Activated T-helper 17 cell treated with anti-CD3 and anti-CD28 coated beads, Interleukin-2, amount 50 U/mL, for 72 hours (primary cell): ENCODE data around the gene HSBP1L1. TPM values are rescaled to one million over a fixed set of nuclear protein-coding genes. Genes with fewer than 3 reads are reported as not detected.
"Not testable (repeated sequence)": the region's sequence is repeated elsewhere in the genome, so short reads cannot be mapped to it uniquely, and the experiment has no call there.

Experiments used
- ATAC-seq: fragments of 150-1000 bp; cut with Tn5 transposase; replicated peaks from 2 replicates; pipeline ENCODE4 v1.10.0; 2021; ENCODE audit warnings: mild to moderate bottlenecking, moderate library complexity
- H3K27ac Mint-ChIP-seq: one replicate; pipeline ENCODE4 v1.8.0; 2022; ENCODE audit warnings: mixed read lengths
- H3K27me3 Mint-ChIP-seq: one replicate; pipeline ENCODE4 v1.8.0; 2022; ENCODE audit warnings: mixed read lengths
- H3K36me3 Mint-ChIP-seq: one replicate; pipeline ENCODE4 v1.8.0; 2022; ENCODE audit warnings: low read depth, mild to moderate bottlenecking, mixed read lengths
- H3K4me1 Mint-ChIP-seq: one replicate; pipeline ENCODE4 v1.8.0; 2022; ENCODE audit warnings: mixed read lengths
- H3K4me3 Mint-ChIP-seq: one replicate; pipeline ENCODE4 v1.8.0; 2022; ENCODE audit warnings: mild to moderate bottlenecking, mixed read lengths
- H3K9me3 Mint-ChIP-seq: one replicate; pipeline ENCODE4 v1.8.0; 2022; ENCODE audit warnings: mixed read lengths
- total RNA-seq, 2 donors: library from RNA; stranded (reverse); gene quantifications; one replicate each; pipeline ENCODE4 v1.2.3, GENCODE V29; 2022

HSBP1L1 gene
- total RNA-seq, 2 donors from 2014 or later = 2.7 to 9.2 TPM

DNA sequence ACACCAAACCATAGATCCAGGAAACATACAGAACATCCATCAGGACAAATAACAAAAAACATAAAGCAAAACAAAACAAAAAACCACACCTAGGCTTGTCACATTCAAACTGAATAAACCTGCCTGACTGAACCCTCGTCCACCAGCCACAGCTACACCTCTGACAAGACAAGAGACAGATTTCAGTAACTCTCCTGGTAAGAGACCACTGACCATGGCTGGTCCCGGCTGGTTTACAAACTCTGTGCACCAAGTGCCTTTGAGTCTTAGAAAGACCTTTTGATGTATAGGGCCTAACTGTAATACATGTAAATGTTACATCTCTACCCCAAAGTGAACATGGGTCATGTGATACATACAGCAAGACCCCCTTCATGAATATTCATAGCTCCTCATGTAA, 8.2 kb upstream of the HSBP1L1 start:
- no peak overlapping the region for H3K27ac Mint-ChIP-seq
- H3K36me3 Mint-ChIP-seq = no peaks in the 10 kb centered on the region
- peaks cover 8% of the 10 kb centered on the region for H3K4me1 Mint-ChIP-seq
- no peaks in the 10 kb centered on the region for H3K27me3 Mint-ChIP-seq
- no peaks in the 10 kb centered on the region for H3K9me3 Mint-ChIP-seq
- ATAC-seq = no peak
- H3K4me3 Mint-ChIP-seq = no peak overlapping the region

DNA sequence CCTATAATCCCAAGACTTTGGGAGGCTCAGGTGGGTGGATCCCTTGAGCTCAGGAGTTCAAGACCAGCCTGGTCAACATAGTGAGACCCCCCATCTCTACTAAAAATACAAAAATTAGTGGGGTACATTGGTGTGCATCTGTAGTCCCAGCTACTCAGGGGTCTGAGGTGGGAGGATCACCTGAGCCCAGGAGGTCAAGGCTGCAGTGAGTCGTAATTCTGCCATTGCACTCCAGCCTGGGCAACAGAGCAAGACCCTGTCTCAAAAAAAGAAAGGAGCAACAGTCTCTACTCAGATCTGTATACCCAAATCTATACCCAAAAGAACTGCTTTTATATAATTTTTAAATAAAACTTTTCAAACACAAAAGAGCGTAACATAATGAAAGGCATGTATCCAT, 5.5 kb upstream of the HSBP1L1 start:
- Mint-ChIP-seq H3K27me3 (peaks cover 3% of the 10 kb centered on the region), H3K9me3 (no peaks in the 10 kb centered on the region), H3K36me3 (no peaks in the 10 kb centered on the region), H3K27ac (no peak overlapping the region), H3K4me3 (no peak overlapping the region), H3K4me1 (peaks cover 16% of the 10 kb centered on the region)
- ATAC-seq = no peak

DNA sequence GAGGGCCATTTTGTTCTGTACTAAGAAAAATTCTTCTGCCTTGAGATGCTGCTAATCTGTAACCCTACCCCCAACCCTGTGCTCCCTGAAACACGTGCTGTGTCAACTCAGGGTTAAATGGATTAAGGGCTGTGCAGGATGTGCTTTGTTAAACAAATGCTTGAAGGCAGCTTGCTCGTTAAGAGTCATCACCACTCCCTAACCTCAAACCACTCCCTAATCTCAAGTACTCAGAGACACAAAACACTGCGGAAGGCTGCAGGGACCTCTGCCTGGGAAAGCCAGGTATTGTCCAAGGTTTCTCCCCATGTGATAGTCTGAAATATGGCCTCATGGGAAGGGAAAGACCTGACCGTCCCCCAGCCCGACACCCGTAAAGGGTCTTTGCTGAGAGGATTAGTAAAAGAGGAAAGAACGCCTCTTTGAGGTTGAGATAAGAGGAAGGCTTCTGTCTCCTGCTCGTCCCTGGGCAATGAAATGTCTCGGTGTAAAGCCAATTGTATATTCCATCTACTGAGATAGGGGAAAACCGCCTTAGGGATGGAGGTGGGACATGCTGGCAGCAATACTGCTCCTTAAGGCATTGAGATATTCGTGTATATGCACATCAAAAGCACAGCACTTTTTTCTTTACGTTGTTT, 4.2 kb upstream of the HSBP1L1 start:
- Mint-ChIP-seq H3K4me3 (peak overlapping the region; percentile 26), H3K4me1 (peaks cover 10% of the 10 kb centered on the region)
- not testable (repeated sequence) for H3K9me3 Mint-ChIP-seq, H3K27ac Mint-ChIP-seq, H3K27me3 Mint-ChIP-seq, ATAC-seq, H3K36me3 Mint-ChIP-seq

DNA sequence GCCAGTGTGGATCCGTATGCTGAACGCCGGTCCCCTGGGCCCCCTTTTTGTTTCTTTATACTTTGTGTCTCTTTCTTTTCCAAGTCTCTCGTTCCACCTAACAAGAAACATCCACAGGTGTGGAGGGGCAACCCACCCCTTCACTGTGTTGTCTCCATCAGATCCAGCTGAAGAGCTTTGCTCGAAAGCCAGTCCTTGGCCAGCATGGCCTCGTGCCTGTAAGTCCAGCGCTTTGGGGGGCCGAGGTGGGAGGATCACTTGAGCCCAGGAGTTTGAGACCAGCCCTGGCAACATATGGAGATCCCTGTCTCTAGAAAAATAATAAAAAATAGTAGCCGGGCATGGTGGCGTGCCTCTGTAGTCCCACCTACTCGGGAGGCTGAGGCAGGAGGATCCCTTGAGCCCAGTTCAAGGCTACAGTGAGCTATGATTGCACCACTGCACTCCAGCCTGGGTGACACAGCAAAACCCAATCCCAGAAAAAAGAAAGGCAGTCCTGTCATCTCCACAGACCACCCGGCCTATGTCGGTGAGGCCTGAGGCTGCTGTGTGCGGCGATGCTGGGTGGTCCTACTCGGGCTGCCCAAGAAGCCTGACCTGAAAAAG, 3.4 kb upstream of the HSBP1L1 start:
- ATAC-seq = no peak
- Mint-ChIP-seq H3K9me3 (no peaks in the 10 kb centered on the region), H3K27ac (no peak overlapping the region), H3K27me3 (peaks cover 3% of the 10 kb centered on the region), H3K4me3 (peak overlapping the region; percentile 26), H3K36me3 (no peaks in the 10 kb centered on the region), H3K4me1 (peaks cover 10% of the 10 kb centered on the region)

DNA sequence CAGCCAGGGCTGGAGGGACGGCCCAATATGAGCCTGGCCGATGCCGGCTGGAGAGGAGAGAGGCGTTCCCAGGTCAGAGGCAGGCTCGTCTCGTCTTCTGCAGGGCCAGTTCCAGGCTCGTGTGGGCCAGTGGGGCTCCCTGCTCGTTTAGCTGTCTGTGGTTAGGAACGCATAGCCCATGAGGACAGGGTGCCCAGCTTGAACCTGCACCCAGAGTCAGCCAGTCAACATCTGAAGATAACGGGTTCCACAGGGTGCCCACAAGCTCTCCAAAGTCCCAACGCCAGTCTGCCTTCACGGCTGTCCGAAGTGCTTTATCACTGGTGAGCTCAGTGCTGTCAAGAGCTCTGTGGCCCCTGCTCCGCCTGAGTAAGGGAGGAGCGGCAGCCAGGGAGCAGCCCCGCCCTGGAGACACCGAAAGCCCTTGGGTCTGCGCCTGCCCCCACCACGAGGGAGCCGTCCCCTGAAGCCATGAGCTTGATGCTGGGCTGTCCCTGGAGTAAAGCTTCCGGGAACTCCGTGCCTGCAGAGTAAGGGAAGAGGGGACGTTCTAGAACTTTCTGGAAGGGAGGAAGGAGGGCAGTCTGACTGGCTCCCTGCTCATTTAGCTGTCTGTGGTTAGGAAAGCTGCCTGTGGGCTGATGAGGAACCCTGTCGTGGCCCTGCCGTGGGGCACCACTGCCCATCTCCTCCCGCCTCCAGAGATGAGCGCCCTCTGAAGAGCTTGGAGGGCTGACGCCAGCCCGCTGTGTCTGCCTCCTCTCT, 2.7 kb upstream of the HSBP1L1 start:
- Mint-ChIP-seq H3K4me3 (no peak overlapping the region), H3K27me3 (peaks cover 3% of the 10 kb centered on the region), H3K4me1 (peaks cover 10% of the 10 kb centered on the region), H3K9me3 (no peaks in the 10 kb centered on the region), H3K36me3 (no peaks in the 10 kb centered on the region), H3K27ac (no peak overlapping the region)
- ATAC-seq = no peak

DNA sequence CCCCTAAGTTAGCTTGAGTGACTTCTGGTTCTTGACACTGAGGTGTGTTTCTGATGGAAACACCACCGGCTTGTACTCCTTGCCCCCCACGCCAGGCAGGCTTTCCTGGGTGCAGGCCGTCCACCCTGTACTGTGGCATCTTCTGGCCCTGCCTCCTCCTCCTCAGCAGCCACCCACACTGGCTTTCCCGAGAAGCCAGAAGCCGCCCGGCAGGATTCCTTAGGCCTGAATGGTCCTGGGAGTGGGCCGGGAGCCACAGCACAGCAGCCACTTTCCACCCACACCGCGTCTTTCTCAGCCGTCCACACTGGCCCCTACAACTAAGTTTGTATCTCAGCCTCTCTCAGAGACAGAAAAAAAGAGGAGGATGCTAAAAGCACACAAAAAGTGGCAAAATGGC, 2.1 kb upstream of the HSBP1L1 start:
- no peak for ATAC-seq
- no peaks in the 10 kb centered on the region for H3K36me3 Mint-ChIP-seq
- H3K9me3 Mint-ChIP-seq = no peaks in the 10 kb centered on the region
- H3K27me3 Mint-ChIP-seq = peaks cover 3% of the 10 kb centered on the region
- peak overlapping the region; percentile 76 for H3K4me3 Mint-ChIP-seq
- H3K27ac Mint-ChIP-seq = peak overlapping the region; percentile 75
- H3K4me1 Mint-ChIP-seq = peaks cover 10% of the 10 kb centered on the region

DNA sequence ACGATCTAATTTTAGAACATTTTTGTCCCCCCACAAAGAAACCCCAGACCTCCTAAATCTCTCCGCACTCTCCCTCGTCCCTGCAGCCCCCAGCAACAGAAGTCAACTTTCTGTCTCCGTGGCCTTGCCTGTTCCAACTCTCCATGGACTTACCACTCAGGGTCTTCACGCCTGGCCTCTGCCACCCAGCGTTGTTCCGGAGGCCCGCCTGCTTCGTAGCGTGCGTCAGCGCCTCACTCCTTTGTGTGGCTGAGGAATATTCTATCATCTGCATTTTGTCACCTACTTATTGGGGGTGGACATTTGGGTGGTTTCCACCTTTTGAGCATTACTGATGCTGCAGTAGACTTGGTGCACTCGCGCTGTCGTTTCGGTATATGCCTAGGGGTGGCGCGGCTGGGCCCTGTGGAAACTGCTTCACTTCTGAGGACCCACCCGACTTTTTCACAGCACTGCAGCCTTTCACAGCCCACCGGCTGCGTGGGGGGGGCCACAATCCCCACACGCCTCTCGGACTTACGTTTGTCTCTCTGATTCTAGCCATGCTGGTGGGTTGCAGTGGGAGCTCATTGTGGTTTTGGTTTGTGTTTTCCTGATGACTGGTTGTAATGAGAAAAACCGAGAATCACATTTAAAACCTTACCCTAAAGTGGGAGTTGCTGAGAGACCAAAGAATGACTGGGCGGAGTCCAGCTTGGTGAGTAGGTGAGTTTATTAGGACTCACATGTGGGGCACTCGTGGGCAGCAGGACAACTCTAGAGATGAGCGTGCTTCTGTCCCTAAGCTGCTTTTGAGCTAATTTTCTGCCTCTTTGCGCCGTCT, 1.4 kb upstream of the HSBP1L1 start:
- Mint-ChIP-seq H3K4me3 (peak overlapping the region; percentile 76), H3K9me3 (no peaks in the 10 kb centered on the region), H3K4me1 (peaks cover 10% of the 10 kb centered on the region), H3K27ac (peak overlapping the region; percentile 75), H3K36me3 (no peaks in the 10 kb centered on the region), H3K27me3 (peaks cover 3% of the 10 kb centered on the region)
- ATAC-seq = peak; percentile 87

DNA sequence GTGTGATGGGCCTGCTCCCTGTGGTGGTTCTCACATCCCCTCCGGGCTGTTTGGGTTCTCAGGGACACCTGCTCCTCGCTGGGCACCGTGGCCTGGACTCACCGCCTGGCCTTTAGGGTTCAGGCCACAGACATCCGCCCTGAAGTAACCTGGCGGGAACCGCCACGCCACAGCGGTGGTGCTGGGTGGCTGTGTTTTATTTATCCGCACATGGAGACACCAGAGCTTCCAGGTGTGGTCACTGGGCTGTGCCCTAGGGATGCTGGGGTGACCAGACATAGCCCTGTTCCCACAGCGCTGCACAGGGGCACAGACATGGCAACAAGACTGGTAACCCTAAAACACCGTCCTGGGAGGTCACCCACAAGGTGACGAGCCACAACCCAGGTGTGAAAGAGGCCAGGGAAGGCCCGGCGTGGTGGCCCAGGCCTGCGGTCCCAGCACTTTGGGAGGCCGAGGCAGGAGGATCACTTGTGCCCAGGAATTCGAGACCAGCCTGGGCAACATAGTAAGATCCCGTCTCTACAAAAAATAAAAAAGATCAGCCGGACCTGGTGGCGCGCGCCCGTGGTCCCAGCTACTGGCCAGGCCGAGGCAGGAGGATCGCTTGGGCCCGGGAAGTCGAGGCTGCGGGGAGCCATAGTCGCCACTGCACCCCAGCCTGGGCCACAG, 649 bp upstream of the HSBP1L1 start:
- H3K4me1 Mint-ChIP-seq = peaks cover 10% of the 10 kb centered on the region
- H3K9me3 Mint-ChIP-seq = no peaks in the 10 kb centered on the region
- H3K4me3 Mint-ChIP-seq = peak overlapping the region; percentile 76
- H3K36me3 Mint-ChIP-seq = no peaks in the 10 kb centered on the region
- ATAC-seq = peak; percentile 1
- H3K27ac Mint-ChIP-seq = peak overlapping the region; percentile 75
- peaks cover 3% of the 10 kb centered on the region for H3K27me3 Mint-ChIP-seq

DNA sequence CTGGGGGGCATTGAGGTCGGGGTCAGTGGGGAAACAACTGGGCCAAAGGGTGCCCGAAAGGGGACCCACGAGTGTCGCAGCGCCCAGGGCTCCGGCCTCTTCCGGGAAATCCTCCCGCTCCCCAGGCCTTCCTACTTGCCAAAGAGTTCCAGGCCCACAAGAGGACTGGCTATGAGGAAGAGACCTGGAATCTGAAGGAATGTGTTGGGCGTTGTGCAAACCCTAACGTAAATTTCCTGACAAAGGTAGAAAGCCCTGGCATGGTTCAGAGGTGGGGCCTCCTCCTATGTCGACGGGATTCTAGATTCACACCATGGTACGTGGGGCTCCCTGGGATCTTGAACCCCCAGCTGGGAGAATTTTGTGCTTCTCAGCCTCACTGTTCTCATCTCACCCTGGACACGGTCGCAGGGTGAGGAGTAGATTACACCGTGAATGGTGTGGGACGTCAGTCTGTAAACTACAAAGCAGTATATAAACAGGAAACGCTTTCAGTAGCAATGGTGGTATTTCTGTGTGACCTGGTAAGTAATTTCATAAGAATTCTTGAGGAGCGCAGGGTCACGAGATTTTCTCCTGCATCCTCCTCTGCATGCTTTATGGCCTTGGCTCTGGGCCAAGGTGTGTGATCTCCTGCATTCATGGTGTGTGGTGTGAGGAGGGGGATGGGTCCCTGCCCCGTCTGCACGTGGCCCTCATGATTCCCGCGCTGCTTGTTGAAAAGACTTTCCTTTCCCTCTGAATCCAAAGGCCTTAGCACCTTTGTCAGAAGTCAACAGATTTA, 868 bp downstream of the HSBP1L1 start:
- peak overlapping the region; percentile 73 for H3K4me3 Mint-ChIP-seq
- H3K27me3 Mint-ChIP-seq = peaks cover 3% of the 10 kb centered on the region
- peaks cover 10% of the 10 kb centered on the region for H3K4me1 Mint-ChIP-seq
- no peak for ATAC-seq
- peak overlapping the region; percentile 61 for H3K27ac Mint-ChIP-seq
- no peaks in the 10 kb centered on the region for H3K9me3 Mint-ChIP-seq
- H3K36me3 Mint-ChIP-seq = peaks cover 2% of the 10 kb centered on the region

DNA sequence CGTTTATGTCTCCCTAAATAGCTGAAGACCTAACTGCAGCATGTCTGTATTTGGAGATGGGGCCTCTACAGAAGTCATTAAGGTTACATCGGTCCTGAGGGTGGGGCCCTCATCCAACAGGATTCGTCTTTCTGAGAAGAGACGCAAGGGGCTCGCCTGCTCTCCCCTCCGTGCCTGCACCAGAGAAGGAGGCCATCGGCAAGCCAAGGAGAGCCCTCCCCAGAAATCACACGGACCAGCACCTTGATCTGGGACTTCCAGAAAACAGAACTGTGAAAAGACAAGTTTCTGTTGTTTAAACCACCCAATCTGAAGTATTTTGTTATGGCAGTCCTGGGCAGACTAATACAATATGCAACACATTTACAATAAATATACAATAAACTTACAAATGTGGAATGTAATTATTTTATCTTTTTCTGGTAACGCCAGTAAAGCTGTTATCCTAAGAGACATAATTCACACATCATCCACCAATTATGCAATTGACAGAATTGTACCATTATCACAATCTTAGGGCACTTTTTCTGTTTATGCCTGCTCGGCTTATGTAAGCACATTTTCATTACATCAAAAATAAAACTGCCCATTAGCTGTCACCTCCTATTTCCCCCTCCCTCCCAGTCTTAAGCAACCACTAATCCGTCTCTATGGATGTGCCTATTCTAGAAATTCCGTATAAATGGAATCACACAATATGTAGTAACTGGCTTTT, 6.1 kb downstream of the HSBP1L1 start:
- H3K27me3 Mint-ChIP-seq = no peaks in the 10 kb centered on the region
- H3K9me3 Mint-ChIP-seq = no peaks in the 10 kb centered on the region
- H3K36me3 Mint-ChIP-seq = peaks cover 54% of the 10 kb centered on the region
- no peak overlapping the region for H3K27ac Mint-ChIP-seq
- no peak overlapping the region for H3K4me3 Mint-ChIP-seq
- peaks cover 4% of the 10 kb centered on the region for H3K4me1 Mint-ChIP-seq
- ATAC-seq = no peak

DNA sequence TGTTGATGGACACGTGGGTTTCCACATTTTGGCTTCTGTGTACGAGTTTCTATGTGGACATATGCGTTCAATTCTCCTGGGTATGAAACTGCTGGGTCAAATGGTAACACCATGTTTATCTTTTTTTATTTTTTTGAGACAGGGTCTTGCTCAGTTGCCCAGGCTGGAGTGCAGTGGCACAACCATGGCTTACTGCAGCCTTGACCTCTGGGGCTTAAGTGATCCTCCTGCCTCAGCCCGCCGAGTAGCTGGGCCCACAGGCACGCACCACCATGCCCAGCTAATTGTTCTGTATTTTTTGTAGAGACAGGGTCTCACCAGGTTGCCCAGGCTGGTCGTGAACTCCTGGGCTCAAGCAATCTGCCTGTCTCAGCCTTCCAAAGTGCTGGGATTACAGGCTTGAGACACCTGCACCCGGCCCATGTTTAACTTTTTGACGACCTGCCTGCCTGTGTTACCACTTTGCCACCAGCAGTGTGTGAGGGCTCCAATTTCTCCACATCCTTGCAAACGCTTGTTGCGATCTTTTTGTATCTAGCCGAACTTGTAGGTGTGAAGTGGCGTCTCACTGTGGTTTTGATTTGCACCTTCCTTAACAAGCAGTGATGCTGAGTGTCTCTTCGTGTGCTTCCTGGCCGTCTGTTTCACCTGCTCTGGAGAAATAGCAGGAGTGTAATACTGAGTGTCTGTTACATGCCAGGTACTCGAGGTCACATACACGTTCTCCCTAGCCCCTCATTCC, 6.9 kb downstream of the HSBP1L1 start:
- no peak overlapping the region for H3K27ac Mint-ChIP-seq
- no peaks in the 10 kb centered on the region for H3K27me3 Mint-ChIP-seq
- H3K36me3 Mint-ChIP-seq = peaks cover 62% of the 10 kb centered on the region
- no peak overlapping the region for H3K4me3 Mint-ChIP-seq
- H3K9me3 Mint-ChIP-seq = no peaks in the 10 kb centered on the region
- ATAC-seq = no peak
- H3K4me1 Mint-ChIP-seq = peaks cover 4% of the 10 kb centered on the region

DNA sequence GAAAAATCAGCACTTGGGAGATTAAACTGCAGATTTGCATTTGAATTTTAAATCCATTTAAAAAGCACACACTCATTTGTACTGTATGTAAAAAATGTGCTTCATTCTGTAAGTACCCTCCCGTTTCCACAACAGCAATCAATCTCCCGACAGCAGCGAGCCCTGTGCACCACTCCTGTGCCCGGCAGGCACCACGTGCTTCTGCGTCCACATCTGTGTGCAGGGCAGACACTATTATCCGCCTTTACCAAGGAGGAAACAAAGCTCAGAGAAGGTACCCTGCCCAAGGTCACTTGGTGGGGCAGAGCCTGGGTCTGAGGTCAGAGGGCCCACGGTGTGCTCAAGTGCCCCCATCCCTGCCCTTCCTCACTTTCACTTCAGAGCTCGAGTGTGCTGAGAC, 7.5 kb downstream of the HSBP1L1 start:
- Mint-ChIP-seq H3K4me1 (peaks cover 4% of the 10 kb centered on the region), H3K9me3 (no peaks in the 10 kb centered on the region), H3K36me3 (peaks cover 68% of the 10 kb centered on the region), H3K27me3 (no peaks in the 10 kb centered on the region), H3K27ac (peak overlapping the region; percentile 22), H3K4me3 (no peak overlapping the region)
- no peak for ATAC-seq
